Bronchial epithelial cell (primary cell): ENCODE measurements around the gene AGAP1. TPM values are rescaled to one million over a fixed set of nuclear protein-coding genes. Genes with fewer than 3 reads are reported as not detected.

ENCODE experiments used
- DNase-seq: peaks from one replicate; pipeline ENCODE4 v3.0.0-alpha.2; 2010; ENCODE audit warnings: low read depth
- FAIRE-seq: peaks from 2 replicates; lab custom pipeline; 2011; peaks lifted over from hg19 to GRCh38; lab: Jason Lieb, UNC
- H3K27me3 ChIP-seq: 2 replicates; pipeline ENCODE4 v1.5.1; 2011; ENCODE audit warnings: low read length; ENCODE audit not compliant: control insufficient read depth, insufficient read depth
- H3K36me3 ChIP-seq: 2 replicates; pipeline ENCODE4 v1.5.1; 2011; ENCODE audit warnings: low read length; ENCODE audit not compliant: control insufficient read depth, insufficient read depth
- H3K4me3 ChIP-seq: 2 replicates; pipeline ENCODE4 v1.5.1; 2011; ENCODE audit warnings: mild to moderate bottlenecking, low read depth, low read length, control low read depth
- total RNA-seq: library from RNA; depleted of rRNA; stranded (reverse); fragments of >200 nt; gene quantifications from 2 replicates; pipeline ENCODE4 v1.2.1, GENCODE V29; 2014
- TF ChIP-seq, protein P1 (sequence below): IDR thresholded peaks from 2 replicates; pipeline ENCODE4 v1.5.1; 2011; ENCODE audit warnings: mild to moderate bottlenecking, moderate library complexity, low read length, control low read depth, inconsistent platforms; ENCODE audit not compliant: insufficient read depth, severe bottlenecking

The AGAP1 gene
- total RNA-seq, 1 donor from 2014 or later = 22.4 TPM

GRCh38 chr2:236102971-236103370 is 609.1 kb downstream of the AGAP1 start:
- Histone ChIP-seq H3K4me3 (no peak overlapping the region), H3K27me3 (no peaks in the 10 kb centered on the region), H3K36me3 (no peaks in the 10 kb centered on the region)
- TF ChIP-seq, protein P1, sequence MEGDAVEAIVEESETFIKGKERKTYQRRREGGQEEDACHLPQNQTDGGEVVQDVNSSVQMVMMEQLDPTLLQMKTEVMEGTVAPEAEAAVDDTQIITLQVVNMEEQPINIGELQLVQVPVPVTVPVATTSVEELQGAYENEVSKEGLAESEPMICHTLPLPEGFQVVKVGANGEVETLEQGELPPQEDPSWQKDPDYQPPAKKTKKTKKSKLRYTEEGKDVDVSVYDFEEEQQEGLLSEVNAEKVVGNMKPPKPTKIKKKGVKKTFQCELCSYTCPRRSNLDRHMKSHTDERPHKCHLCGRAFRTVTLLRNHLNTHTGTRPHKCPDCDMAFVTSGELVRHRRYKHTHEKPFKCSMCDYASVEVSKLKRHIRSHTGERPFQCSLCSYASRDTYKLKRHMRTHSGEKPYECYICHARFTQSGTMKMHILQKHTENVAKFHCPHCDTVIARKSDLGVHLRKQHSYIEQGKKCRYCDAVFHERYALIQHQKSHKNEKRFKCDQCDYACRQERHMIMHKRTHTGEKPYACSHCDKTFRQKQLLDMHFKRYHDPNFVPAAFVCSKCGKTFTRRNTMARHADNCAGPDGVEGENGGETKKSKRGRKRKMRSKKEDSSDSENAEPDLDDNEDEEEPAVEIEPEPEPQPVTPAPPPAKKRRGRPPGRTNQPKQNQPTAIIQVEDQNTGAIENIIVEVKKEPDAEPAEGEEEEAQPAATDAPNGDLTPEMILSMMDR = no peak
- no peak for FAIRE-seq
- DNase-seq = no peak

DNA sequence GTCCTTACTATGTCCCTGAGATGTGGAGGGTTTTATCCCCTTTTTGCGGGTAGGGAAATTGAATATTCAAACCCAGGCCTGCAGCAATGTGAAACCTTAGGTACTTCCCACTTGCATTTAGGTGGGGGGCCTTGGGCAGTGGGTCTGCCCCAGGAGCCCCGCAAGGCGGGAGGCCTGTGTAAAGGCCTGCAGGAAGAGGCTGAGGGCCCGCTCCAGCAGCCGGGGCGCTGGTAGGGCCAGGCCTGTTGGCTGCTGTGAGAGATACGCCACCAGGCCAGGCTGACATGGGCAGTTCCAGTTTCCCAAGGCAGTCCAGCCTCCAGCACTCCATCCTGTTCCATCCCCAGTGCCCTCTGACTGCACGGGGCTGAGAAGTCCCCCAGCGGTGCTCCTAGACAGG is 610.1 kb downstream of the AGAP1 start:
- Histone ChIP-seq H3K36me3 (no peaks in the 10 kb centered on the region), H3K27me3 (no peaks in the 10 kb centered on the region), H3K4me3 (no peak overlapping the region)
- DNase-seq = no peak
- TF ChIP-seq, protein P1 = no peak
- no peak for FAIRE-seq

DNA sequence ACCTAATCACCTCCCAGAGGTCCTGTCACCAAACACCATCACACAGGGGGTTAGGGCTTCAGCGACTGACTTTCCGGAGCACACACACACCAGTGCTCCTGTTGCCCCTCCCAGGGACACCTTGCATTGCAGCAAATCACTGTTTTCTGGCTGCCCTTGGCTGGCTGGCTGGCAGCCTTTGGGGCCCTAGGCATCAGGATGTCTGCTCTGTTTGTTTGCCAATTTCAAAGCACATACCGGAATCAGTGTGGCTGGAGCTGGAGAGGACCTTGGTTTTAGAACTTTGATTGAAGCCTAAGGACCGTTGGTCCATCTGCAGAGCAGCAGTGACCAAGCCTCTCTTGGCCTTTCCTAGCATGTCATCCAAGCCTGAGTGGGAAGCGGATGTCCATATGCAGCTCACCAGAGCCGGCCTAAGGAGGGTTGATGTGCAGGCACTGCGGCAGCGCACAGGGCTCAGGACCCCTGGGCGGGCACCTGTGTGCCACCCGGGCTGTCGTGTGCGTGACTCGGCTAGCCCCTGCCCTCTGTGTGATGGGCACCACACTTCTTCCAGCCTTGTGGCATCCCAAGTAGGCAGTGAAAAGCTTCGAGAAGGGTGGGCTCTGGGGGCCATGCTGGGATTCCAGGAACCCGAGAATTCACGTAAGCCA is 612.2 kb downstream of the AGAP1 start:
- H3K27me3 ChIP-seq = no peaks in the 10 kb centered on the region
- DNase-seq (no peak), FAIRE-seq (no peak)
- H3K4me3 ChIP-seq = no peak overlapping the region
- H3K36me3 ChIP-seq = no peaks in the 10 kb centered on the region
- TF ChIP-seq, protein P1 = no peak

DNA sequence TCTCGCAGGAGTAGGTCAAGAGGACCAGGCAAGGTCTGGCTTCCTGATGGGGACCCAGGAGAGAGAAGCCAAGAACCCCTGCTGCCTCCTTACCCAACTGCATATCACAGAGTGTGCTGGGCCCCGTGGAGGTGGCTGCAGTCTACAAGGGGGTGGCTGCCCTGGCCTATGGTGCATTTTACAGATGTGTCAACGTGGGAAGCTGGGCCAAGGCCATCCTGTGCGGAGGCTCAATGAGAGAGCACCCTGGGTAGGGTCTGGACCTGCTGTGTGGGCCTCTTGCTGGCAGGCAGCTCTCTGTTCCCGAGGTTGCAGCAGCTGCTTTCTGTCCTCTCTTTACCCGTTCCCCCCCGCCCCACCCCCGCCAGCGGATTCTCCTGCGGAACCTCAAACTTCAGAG is 612.9 kb downstream of the AGAP1 start:
- TF ChIP-seq, protein P1 = no peak
- Histone ChIP-seq H3K4me3 (no peak overlapping the region), H3K36me3 (no peaks in the 10 kb centered on the region), H3K27me3 (no peaks in the 10 kb centered on the region)
- DNase-seq (no peak), FAIRE-seq (no peak)

DNA sequence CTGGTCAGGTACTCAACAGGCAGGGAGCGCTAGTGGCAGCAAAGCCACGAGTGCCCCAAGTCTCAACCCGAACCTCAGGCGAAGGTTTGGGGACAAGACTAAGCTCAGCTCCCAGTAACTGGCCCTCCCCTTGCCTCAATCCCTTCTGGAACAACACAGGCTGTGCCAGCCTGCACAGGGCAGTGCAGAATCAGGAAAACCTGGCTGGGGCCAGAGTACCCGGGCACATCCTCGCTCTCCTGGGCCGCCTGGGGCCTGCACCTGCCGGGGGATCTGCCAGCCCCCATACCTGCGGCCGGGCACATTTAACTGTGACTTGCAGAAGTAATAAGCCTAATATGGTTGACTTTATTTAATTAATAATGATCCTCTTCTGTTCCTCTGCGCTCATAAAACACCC is 613.7 kb downstream of the AGAP1 start:
- FAIRE-seq (no peak), DNase-seq (no peak)
- TF ChIP-seq, protein P1 = no peak
- H3K4me3 ChIP-seq = no peak overlapping the region
- H3K36me3 ChIP-seq = no peaks in the 10 kb centered on the region
- no peaks in the 10 kb centered on the region for H3K27me3 ChIP-seq
